Glomerular visceral epithelial cell (primary cell): Measurements from ENCODE around the gene SUFU.

ENCODE experiments used
- DNase-seq: peaks from one replicate; pipeline ENCODE4 v3.0.0-alpha.2; 2016; ENCODE audit errors: extremely low spot score

The SUFU gene

GRCh38 chr10:102673819-102674511 is 170.2 kb downstream of the SUFU start:
- peak; percentile 79 for DNase-seq

GRCh38 chr10:102674566-102674965 is 170.8 kb downstream of the SUFU start:
- no peak for DNase-seq

- no peak for DNase-seq
Observed at GRCh38 chr10:102675011-102675665, 171.4 kb downstream of the SUFU start.

GRCh38 chr10:102675666-102676533 is 172.1 kb downstream of the SUFU start:
- DNase-seq = peak; percentile 97

GRCh38 chr10:102676534-102677315 is 173.0 kb downstream of the SUFU start:
- DNase-seq = no peak

- no peak for DNase-seq
Observed at GRCh38 chr10:102677331-102678067, 173.7 kb downstream of the SUFU start.

- no peak for DNase-seq
Observed at GRCh38 chr10:102678068-102678400, 174.3 kb downstream of the SUFU start.

GRCh38 chr10:102678842-102679289 is 175.1 kb downstream of the SUFU start:
- peak; percentile 76 for DNase-seq

GRCh38 chr10:102679596-102679995 is 175.8 kb downstream of the SUFU start:
- peak; percentile 27 for DNase-seq

- DNase-seq = no peak
Observed at GRCh38 chr10:102681696-102682095, 177.9 kb downstream of the SUFU start.

- no peak for DNase-seq
Observed at GRCh38 chr10:102682416-102682815, 178.6 kb downstream of the SUFU start.

GRCh38 chr10:102682981-102683380 is 179.2 kb downstream of the SUFU start:
- no peak for DNase-seq
